CD4-positive, alpha-beta T cell treated with Interleukin-4 for 4 hours (primary cell): ENCODE data around the gene CP.
A peak's percentile ranks its signal among the peaks of the same experiment; 100 is the strongest.
"Not testable (repeated sequence)": the region's sequence is repeated elsewhere in the genome, so short reads cannot be mapped to it uniquely, and the experiment has no call there.

Experiments
- DNase-seq: peaks from one replicate; pipeline ENCODE4 v3.0.0-alpha.2; 2020

CP gene

GRCh38 chr3:149221783-149222517 lies at the start of gene CP:
Gene CP (minus strand): TSS chr3:149221829. CDS start chr3:149221792, 37 bp downstream.
- DNase-seq: no peak

- DNase-seq: no peak
Observed at GRCh38 chr3:149270180-149270579, 48.6 kb upstream of the CP start.

GRCh38 chr3:149269687-149270086 lies 48.1 kb upstream of the CP start:
- DNase-seq: no peak

GRCh38 chr3:149267565-149267964 lies 45.9 kb upstream of the CP start:
- DNase-seq: no peak

- DNase-seq: no peak
Observed at GRCh38 chr3:149266736-149267135, 45.1 kb upstream of the CP start.

GRCh38 chr3:149263856-149264255 lies 42.2 kb upstream of the CP start:
- no peak for DNase-seq

- no peak for DNase-seq
Observed at GRCh38 chr3:149258714-149259113, 37.1 kb upstream of the CP start.

- no peak for DNase-seq
Observed at GRCh38 chr3:149258298-149258697, 36.7 kb upstream of the CP start.

- DNase-seq: no peak
Observed at GRCh38 chr3:149252272-149252671, 30.6 kb upstream of the CP start.

- no peak for DNase-seq
Observed at GRCh38 chr3:149251186-149251585, 29.6 kb upstream of the CP start.

GRCh38 chr3:149247929-149248691 lies 26.5 kb upstream of the CP start:
- no peak for DNase-seq

- no peak for DNase-seq
Observed at GRCh38 chr3:149247008-149247710, 25.5 kb upstream of the CP start.

- peak; percentile 16 for DNase-seq
Observed at GRCh38 chr3:149245738-149246451, 24.3 kb upstream of the CP start.

GRCh38 chr3:149243540-149243939 lies 21.9 kb upstream of the CP start:
- no peak for DNase-seq

GRCh38 chr3:149239357-149239936 lies 17.8 kb upstream of the CP start:
- DNase-seq: no peak

GRCh38 chr3:149238268-149238667 lies 16.6 kb upstream of the CP start:
- DNase-seq: not testable (repeated sequence)

GRCh38 chr3:149235599-149236424 lies 14.2 kb upstream of the CP start:
- DNase-seq: no peak

GRCh38 chr3:149234671-149235245 lies 13.1 kb upstream of the CP start:
- DNase-seq: no peak

GRCh38 chr3:149233323-149233722 lies 11.7 kb upstream of the CP start:
- no peak for DNase-seq

GRCh38 chr3:149231871-149232270 lies 10.2 kb upstream of the CP start:
- no peak for DNase-seq

GRCh38 chr3:149227591-149228268 lies 6.1 kb upstream of the CP start:
- no peak for DNase-seq
